Measurements from ENCODE around the gene FBXO5. TPM values are rescaled to one million over a fixed set of nuclear protein-coding genes. Genes with fewer than 3 reads are reported as not detected.

FBXO5 gene
- total RNA-seq (2011; cell fraction: chromatin; rRNA removed; ENCODE audit: low replicate concordance) = 19.7 and 69.6 TPM in 2 replicates
- 13.0 and 18.7 TPM in 2 replicates for total RNA-seq (2011; cell fraction: nucleolus; rRNA removed)
- 31.2 and 38.1 TPM in 2 replicates for total RNA-seq (2011; cell fraction: nucleoplasm; rRNA removed)
- 40.0 and 42.5 TPM in 2 replicates for total RNA-seq (2014; rRNA removed)
- total RNA-seq (2014; rRNA removed; fragmentation: Illumina TruSeq; extraction: Trizol) = 82.7 and 89.7 TPM in 2 replicates
- total RNA-seq (2015; rRNA removed; fragmentation: Illumina TruSeq; extraction: Trizol) = 78.2 and 84.3 TPM in 2 replicates
- total RNA-seq (2021) = 62.9 and 64.6 TPM in 2 replicates
- polyA plus RNA-seq (2011; rRNA removed) = 52.1 and 89.3 TPM in 2 replicates
- polyA plus RNA-seq (2011; cell fraction: cytosol; rRNA removed) = 19.4 and 26.4 TPM in 2 replicates
- polyA plus RNA-seq (2011; cell fraction: nucleus; rRNA removed) = 23.1 and 33.3 TPM in 2 replicates
- 42.7 and 53.9 TPM in 2 replicates for polyA plus RNA-seq (2012)
- polyA plus RNA-seq (2014; fragmentation: Illumina TruSeq; extraction: Trizol) = 70.7 and 84.0 TPM in 2 replicates
- polyA plus RNA-seq (2014; fragmentation: Nextera tagmentation; extraction: Ambion mirVana) = 10 to 100 TPM; 17.8 to 18.4 TPM
- polyA plus RNA-seq (2014; rRNA removed) = 56.8 and 59.1 TPM in 2 replicates
- polyA minus RNA-seq (2011; rRNA and poly(A)+ RNA removed) = 70.0 and 71.7 TPM in 2 replicates
- polyA minus RNA-seq (2011; cell fraction: cytosol; rRNA and poly(A)+ RNA removed) = 17.7 and 28.9 TPM in 2 replicates
- 28.7 and 48.5 TPM in 2 replicates for polyA minus RNA-seq (2011; cell fraction: nucleus; rRNA and poly(A)+ RNA removed)
- Bru-seq, nascent RNA = percentile 99 among the genes with signal in this experiment
- BruChase-seq, experiment 1, labeled RNA remaining after a 2-hour chase = percentile 98 among the genes with signal in this experiment
- BruChase-seq, experiment 2, labeled RNA remaining after a 6-hour chase = percentile 98 among the genes with signal in this experiment
- long read RNA-seq, experiment 1, transcript FBXO5-201 (5 exons, 2,037 nt) = major isoform, 174 of 262 reads
- long read RNA-seq, experiment 1, transcript FBXO5-202 (5 exons, 2,221 nt) = minor isoform, 41 of 262 reads
- long read RNA-seq, experiment 1, partial matches to known transcripts = 24 of 262 reads
- long read RNA-seq, experiment 1, other reads (novel, unspliced or antisense) = 19 of 262 reads
- long read RNA-seq, experiment 2, transcript FBXO5-201 (5 exons, 2,037 nt) = major isoform, 13 of 37 reads
- long read RNA-seq, experiment 2, partial matches to known transcripts = 5 of 37 reads
- long read RNA-seq, experiment 2, other reads (novel, unspliced or antisense) = 15 of 37 reads
- long read RNA-seq, experiment 3, transcript FBXO5-202 (5 exons, 2,221 nt) = minor isoform, 15 of 88 reads
- long read RNA-seq, experiment 3, transcript FBXO5-201 (5 exons, 2,037 nt) = major isoform, 59 of 88 reads
- long read RNA-seq, experiment 3, partial matches to known transcripts = 10 of 88 reads
- long read RNA-seq, experiment 3, other reads (novel, unspliced or antisense) = 4 of 88 reads

- ChIA-PET POLR2A (interaction anchor here (0.6 to 3.9 kb wide), 17 partner anchors 10 to 1531 kb away, joined by 3 to 37 read pairs (median 3); no protein-coding TSS in a partner anchor), CTCF (ENCODE audit: low intra/inter-chr PET ratio) (no interaction called here)
- Histone ChIP-seq H2AFZ (ENCODE audit: low read depth, low read length) (peak within 1 kb of the TSS; percentile 99), H3K9me1 (ENCODE audit: control insufficient read depth, insufficient read depth, low read length) (no peaks in the 10 kb centered on the region), H3K36me3 (ENCODE audit: control insufficient read depth, insufficient read depth, low read length) (peaks cover 55% of the 10 kb centered on the region), H3K4me1 (replicated peaks in 1 of 2; ENCODE audit: control insufficient read depth in 2 of 2, insufficient read depth in 2 of 2, low read length in 2 of 2) (peaks cover 9 to 23% of the 10 kb centered on the region in 2 experiments), H3K4me2 (ENCODE audit: insufficient read depth, low read length) (peak within 1 kb of the TSS; percentile 97), H3K79me2 (ENCODE audit: control insufficient read depth, insufficient read depth, low read length) (peaks cover 89% of the 10 kb centered on the region), H3K27ac (ENCODE audit: extremely low read depth, low read depth, low read length) (peak within 1 kb of the TSS; percentile 94), H3K9ac (ENCODE audit: insufficient read depth in 1 of 2, low read depth in 2 of 2, low read length in 2 of 2) (peak within 1 kb of the TSS; percentile 97 to 98), H4K20me1 (replicated peaks; ENCODE audit: control insufficient read depth, insufficient read depth, low read length) (peaks cover 14% of the 10 kb centered on the region), H3K4me3 (peak within 1 kb of the TSS; percentile 99), H3K27me3 (ENCODE audit: control insufficient read depth in 2 of 2, insufficient read depth in 2 of 2, low read length in 2 of 2) (no peaks in the 10 kb centered on the region), H3K9me3 (replicated peaks; ENCODE audit: control insufficient read depth, insufficient read depth, low read depth, low read length) (no peaks in the 10 kb centered on the region)
- WGBS (ENCODE audit: insufficient coverage, low coverage, missing lambda C conversion rate) = under 1% methylated on average over 62 of the region's 66 CpGs
- FAIRE-seq (peak; percentile 77), DNase-seq (ENCODE audit: extremely low read depth in 1 of 4, low spot score in 3 of 4) (peak; percentile 94 to 99 (median 98)), ATAC-seq (peak; percentile 88)
- intact Hi-C loops (cut with micrococcal nuclease) = loop anchor here (2.0 to 10.0 kb wide), 4 partner anchors 20 to 1752 kb away; partner anchors contain the start of genes MTRF1L, RMND1, SCAF8 and ZBTB2
- no TSS peak for BruUV-seq (replicated peaks)
- in situ Hi-C loops (cut with MboI) = loop anchor here (25.0 kb wide), 2 partner anchors 1529 to 1571 kb away; partner anchors contain the start of gene CNKSR3
- TF ChIP-seq MITF (IDR thresholded peaks at IDR 0.05) = no peak
- TF ChIP-seq KHSRP (IDR thresholded peaks at IDR 0.05) = no peak
- TF ChIP-seq TBL1XR1 (IDR thresholded peaks at IDR 0.05; ENCODE audit: low read length in 2 of 2) = no peak
- TF ChIP-seq ELF2 (CRISPR knock-in tag; IDR thresholded peaks at IDR 0.05) = peak; percentile 69
- TF ChIP-seq UBTF (IDR thresholded peaks at IDR 0.05; ENCODE audit: borderline replicate concordance in 1 of 2, low read depth in 2 of 2, low read length in 2 of 2) = no peak
- peak; percentile 46 for TF ChIP-seq RB1 (IDR thresholded peaks at IDR 0.05; ENCODE audit: low read depth)
- TF ChIP-seq ZNF41 (CRISPR knock-in tag; conservative IDR thresholded peaks at IDR 0.05) = 0 out of 2 replicates have a peak, but pooled peaks have one; percentile 12
- peak; percentile 91 for TF ChIP-seq THAP12 (CRISPR knock-in tag; IDR thresholded peaks at IDR 0.05)
Observed at GRCh38 chr6:152982904-152983636, at the start of gene FBXO5. Gene FBXO5, minus strand, starts transcription at chr6:152983041. Its CDS starts 82 bp downstream, at chr6:152982959.
